ENCODE data around the gene ADGRB3.

GRCh38 chr6:68615938-68616337 lies 19.1 kb upstream of the ADGRB3 start:
- no peak for TF ChIP-seq GATA2 (IDR thresholded peaks at IDR 0.05; ENCODE audit: low read depth, low read length)
- TF ChIP-seq GATA3 (IDR thresholded peaks at IDR 0.05; ENCODE audit: low read depth, low read length) = no peak

Measured in SH-SY5Y (cell line).